Stimulated activated CD8-positive, alpha-beta memory T cell treated with anti-CD3 and anti-CD28 coated beads, Interleukin-12 subunit alpha, Interleukin-12 subunit beta, amount 100 ng/mL, for 24 hours (primary cell): Measurements from ENCODE around the gene SSH3.

Experiments used
- DNase-seq: peaks from one replicate; pipeline ENCODE4 v3.0.0-alpha.2; 2020; ENCODE audit errors: extremely low read depth

Gene SSH3

DNA sequence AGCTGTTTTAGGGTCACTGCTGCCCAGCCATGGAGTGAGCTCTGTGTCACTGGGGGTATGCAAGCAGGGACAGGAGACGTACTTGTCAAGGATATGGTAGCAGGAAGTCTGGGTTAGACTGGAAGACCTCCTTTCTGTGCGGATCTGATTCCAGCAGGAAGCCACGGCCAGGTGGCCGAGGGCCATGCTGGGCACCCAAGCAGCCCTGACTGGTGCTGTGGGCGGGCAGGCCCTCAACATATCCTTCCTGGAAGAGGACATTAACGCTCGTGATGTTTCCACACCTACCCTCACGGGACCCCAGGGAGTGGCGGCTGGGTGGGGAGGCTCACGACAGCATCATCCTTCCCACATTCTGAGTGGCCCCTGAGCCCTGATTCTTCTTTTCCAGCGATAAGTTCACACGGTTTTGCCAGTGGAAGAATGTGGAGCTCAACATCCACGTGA lies 23.0 kb upstream of the SSH3 start:
- no peak for DNase-seq

DNA sequence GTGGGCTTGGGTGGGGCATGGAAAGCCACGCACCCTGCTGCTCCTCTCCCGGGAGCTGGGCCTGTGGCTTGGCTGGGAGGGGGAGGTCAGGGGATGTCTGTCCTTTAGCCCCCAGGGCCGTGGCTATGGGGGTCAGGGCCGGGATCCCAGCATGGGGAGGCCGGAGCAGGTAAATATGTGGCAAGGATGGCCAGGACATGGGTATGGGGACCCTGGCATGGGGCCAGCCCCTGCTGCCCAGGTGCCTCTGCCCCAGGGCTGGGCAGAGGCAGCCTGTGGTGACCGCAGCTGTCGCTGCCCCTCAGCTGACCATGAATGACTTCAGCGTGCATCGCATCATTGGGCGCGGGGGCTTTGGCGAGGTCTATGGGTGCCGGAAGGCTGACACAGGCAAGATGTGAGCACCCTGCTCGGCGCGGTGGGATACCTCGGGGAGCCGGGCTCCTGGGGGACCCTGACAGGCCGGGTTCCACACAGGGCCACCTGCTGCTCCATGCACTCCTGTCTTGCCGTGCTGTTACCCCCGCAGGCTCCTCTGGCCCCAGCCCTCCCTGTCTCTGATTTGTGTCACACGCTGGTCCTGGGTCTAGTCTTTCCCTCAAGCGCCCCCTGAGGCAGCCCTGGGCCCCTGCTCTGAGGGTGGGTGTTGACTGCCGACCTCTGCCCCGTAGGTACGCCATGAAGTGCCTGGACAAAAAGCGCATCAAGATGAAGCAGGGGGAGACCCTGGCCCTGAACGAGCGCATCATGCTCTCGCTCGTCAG lies 22.4 kb upstream of the SSH3 start:
- no peak for DNase-seq

DNA sequence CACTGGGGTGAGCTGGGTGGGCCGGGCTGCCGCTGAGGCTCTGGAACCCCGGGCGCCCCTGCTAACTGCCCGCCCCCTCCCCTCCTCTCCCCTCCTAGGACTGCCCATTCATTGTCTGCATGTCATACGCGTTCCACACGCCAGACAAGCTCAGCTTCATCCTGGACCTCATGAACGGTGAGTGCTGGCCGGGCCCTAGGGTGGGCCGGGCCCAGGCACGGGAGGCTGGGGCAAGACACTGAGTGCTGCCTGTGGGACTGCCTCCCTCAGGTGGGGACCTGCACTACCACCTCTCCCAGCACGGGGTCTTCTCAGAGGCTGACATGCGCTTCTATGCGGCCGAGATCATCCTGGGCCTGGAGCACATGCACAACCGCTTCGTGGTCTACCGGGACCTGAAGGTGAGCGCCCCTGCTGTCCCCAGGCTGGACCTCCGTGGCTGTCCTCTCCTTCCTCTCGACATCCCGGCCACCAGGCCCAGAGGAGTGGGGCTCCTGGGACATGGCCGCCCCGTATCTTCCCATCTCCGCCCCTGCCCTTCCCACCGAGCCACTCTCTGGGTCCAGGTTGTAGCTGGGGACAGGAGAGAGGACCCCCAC lies 21.7 kb upstream of the SSH3 start:
- DNase-seq: no peak

DNA sequence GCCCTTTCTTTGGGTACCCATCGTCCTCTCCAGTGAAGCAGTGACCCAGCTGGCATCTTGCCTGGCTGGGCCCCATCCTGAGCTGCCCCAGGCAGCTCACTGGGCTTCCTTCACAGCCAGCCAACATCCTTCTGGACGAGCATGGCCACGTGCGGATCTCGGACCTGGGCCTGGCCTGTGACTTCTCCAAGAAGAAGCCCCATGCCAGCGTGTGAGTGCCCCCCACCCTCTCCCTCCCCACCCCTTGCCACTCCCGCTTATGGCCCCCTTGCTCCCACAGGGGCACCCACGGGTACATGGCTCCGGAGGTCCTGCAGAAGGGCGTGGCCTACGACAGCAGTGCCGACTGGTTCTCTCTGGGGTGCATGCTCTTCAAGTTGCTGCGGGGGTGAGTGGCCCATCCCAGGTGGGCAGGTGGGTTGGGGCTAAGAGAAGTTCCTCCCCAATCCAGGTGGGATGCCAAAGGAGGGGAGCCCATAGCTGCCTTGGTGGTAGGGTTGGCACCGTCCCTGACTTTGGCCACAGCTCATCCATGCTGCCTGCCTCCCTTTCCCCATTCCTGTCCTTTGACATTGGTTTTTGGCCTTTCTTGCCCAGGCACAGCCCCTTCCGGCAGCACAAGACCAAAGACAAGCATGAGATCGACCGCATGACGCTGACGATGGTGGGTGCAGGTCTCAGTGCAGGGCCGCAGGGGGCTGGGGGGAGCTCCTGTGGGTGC lies 21.0 kb upstream of the SSH3 start:
- DNase-seq: no peak

DNA sequence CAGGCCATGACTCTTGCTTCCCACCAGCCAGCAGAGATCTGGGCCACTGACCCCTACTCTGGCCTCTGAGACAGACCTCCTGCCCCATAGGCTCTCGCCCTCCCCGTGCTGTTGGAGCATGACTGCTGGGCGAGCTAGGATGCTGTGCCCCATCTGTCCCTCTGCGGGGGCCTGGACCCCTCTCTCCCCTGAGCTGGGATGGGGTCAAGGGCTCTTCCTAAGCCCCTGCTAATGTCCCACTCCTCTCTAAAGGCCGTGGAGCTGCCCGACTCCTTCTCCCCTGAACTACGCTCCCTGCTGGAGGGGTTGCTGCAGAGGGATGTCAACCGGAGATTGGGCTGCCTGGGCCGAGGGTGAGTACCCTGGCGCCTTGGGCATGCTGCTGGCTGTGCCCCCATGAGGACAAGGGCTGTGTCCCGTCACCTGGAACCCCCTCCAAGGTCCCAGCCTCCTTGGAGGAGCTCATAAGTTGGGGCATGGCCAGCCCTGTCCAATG lies 20.4 kb upstream of the SSH3 start:
- DNase-seq: no peak

DNA sequence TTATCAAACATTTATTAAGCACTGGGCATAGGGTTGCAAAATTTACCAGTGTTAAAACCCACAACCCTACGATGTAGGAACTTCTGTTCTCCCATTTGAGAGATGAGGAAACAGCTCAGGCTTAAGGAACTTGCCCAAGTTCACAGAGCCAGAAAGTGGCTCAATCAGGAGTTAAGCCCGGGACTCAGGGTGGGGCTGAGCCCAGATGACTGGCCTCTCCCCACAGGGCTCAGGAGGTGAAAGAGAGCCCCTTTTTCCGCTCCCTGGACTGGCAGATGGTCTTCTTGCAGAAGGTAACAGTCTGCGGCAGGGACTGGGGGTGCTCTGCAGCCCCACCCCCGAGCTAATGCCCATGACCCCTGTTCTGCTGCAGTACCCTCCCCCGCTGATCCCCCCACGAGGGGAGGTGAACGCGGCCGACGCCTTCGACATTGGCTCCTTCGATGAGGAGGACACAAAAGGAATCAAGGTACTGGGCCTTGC lies 19.8 kb upstream of the SSH3 start:
- DNase-seq: no peak

DNA sequence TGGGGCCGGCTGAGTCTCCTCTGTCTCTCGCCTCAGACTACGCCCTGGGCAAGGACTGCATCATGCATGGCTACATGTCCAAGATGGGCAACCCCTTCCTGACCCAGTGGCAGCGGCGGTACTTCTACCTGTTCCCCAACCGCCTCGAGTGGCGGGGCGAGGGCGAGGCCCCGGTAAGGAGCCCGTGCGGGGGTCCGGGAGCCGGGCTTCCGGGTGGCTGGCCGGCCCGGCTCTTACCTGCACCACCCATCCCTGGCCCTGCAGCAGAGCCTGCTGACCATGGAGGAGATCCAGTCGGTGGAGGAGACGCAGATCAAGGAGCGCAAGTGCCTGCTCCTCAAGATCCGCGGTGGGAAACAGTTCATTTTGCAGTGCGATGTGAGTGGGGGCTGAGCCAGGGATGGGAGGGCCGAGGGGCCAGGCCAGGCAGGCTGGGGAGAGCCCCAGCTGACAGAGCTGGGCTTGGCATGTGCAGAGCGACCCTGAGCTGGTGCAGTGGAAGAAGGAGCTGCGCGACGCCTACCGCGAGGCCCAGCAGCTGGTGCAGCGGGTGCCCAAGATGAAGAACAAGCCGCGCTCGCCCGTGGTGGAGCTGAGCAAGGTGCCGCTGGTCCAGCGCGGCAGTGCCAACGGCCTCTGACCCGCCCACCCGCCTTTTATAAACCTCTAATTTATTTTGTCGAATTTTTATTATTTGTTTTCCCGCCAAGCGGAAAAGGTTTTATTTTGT lies 18.4 kb upstream of the SSH3 start:
- DNase-seq: no peak

DNA sequence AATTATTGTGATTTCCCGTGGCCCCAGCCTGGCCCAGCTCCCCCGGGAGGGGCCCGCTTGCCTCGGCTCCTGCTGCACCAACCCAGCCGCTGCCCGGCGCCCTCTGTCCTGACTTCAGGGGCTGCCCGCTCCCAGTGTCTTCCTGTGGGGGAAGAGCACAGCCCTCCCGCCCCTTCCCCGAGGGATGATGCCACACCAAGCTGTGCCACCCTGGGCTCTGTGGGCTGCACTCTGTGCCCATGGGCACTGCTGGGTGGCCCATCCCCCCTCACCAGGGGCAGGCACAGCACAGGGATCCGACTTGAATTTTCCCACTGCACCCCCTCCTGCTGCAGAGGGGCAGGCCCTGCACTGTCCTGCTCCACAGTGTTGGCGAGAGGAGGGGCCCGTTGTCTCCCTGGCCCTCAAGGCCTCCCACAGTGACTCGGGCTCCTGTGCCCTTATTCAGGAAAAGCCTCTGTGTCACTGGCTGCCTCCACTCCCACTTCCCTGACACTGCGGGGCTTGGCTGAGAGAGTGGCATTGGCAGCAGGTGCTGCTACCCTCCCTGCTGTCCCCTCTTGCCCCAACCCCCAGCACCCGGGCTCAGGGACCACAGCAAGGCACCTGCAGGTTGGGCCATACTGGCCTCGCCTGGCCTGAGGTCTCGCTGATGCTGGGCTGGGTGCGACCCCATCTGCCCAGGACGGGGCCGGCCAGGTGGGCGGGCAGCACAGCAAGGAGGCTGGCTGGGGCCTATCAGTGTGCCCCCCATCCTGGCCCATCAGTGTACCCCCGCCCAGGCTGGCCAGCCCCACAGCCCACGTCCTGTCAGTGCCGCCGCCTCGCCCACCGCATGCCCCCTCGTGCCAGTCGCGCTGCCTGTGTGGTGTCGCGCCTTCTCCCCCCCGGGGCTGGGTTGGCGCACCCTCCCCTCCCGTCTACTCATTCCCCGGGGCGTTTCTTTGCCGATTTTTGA lies 17.5 kb upstream of the SSH3 start:
- DNase-seq: no peak

DNA sequence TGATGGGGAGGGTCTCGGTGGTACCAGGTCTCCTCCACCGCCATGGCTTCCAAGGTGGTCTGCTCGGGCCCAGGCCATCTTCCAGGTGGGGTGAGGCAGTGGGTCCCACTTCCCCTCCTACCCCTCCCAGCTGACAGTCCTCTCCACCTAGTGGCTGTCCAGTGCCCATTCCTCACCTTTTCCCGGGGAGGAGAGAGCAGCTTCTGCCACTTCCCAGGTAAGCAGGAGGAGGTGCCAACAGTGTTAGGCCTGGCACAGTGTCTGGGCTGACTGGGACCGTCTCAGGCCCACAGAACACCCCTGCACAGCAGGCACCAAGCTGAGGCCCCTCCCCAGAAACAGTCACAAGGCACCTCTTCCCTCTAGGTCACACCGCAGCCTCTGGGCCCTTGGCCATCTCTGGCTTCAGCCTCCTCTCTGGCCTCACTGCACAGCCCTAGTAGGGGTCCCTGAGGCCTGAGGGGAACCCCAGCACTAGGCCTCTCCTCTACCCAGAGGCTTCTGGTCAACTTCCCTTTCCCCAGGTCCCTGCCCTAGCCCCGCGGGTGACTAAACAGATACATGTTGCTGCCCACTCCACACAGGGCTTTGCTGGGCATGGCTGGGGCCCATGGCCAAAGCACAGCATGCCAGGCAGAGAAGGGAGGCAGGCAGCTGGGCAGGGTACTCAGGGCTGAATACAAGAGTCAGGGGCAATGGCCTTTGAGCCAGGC lies 16.6 kb upstream of the SSH3 start:
- no peak for DNase-seq

DNA sequence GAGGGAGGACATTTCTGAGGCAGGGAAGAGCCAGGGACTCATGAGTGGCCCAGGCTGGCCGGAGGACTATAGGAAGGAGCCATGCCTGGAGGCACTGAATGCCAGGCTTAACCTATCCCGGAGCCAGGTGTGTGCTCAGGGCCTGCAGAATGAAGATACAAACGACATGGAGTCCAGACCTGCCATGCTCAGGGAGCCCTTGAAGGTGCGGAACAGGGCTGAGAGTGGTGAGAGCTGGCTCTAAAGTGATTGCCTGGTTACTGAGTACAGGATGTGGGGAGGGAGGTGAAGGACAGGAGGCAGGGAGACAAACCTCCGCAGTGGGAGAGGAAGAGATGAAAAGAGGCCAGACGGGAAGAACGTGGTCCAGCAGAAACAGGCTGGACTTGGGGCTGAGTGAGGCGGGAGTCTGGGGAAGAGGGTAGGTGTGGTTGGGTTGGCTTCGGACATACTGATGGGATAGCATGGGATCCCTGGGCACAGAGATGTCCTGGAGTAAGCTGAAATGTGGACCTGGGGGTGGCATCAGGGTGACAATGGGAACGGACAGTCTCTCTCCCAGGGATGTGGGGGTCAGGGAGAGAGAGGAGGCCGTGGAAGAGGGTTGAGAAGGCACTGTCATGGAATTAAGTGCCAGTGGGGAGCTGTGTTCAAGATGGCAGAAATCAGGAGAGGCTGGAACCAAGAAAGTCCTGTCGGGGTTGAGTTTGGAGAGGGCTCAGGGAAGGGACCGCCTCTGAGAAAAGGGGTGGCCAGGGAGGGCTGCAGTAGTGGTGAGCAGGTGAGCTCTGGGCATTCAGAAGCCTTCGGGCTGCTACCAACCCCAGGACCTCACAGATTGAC lies 15.8 kb upstream of the SSH3 start:
- DNase-seq: no peak

DNA sequence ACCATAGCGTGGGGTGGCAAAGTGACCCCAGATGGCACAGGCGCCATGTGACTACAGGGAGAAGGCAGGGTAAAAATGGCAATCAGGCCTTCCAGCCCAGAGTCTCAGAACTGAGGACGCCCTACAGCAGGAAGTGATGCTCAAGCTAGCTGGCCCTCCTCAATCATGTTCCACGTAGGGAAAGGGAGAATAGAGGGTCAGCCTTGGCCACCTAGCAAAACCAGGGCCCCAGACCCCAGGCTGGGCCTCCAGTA lies 15.2 kb upstream of the SSH3 start:
- DNase-seq: no peak

DNA sequence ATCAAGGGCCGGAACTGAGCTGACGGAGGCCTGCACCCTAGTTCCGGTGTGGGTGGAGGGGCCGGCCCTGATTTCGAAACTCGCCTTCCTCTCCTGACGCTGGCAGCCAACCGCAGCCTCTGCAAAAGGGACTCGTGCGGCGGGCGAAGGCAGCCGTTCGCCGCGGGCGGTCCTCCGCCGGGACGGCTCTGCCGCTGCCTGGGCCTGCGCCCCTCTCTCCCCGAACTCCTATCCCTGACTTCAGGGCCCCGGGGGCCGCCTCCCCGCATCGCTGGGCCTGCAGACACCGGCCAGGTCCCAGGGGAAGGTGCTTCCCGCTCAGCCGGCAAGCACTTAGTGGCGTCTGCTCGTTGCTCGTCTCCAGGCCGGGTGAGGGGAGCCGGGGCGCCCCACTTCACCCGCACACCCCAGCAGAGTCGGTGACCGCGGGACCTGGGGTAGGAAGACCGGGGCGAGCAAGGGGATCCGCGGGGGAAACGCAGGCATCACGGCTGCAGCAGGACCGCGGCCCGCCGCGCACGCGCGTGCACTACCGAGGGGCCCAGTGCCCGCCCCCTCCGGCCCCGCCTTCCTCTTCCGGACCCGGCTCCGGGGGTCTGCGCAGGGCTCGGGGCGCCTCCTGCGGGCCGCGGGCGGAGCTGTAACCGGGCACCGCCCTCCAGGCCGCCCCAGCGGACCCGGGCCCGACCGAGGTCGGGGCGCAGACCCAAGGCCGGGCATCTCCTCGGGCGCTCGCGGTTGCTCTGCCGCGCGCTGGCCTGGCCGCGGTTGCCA lies 14.7 kb upstream of the SSH3 start:
- DNase-seq: peak; percentile 78

DNA sequence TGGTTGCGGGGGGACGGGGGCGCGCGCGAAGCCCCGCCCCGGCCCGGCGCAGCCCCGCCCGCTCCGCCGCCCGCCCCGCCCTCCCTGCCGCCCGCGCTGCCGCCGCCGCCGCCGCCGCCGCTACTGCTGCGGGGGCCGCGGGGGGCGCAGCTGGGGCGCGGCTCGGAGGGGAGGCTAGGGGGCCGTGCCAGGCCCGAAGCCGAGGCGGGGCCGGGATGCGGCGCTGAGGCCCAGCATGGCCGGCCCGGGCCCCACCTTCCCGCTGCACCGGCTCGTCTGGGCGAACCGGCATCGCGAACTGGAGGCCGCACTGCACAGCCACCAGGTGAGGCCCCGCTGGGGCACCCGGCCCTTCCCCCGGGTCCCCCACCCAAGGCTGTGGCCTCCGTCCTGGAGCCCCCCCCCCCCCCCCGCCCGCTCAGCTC lies 14.1 kb upstream of the SSH3 start, which contains the start of gene ANKRD13D:
Gene ANKRD13D, plus strand, starts transcription at position 78 of the 425 bp plus-strand sequence. Its CDS starts 158 bp downstream, at position 236.
- DNase-seq: no peak

DNA sequence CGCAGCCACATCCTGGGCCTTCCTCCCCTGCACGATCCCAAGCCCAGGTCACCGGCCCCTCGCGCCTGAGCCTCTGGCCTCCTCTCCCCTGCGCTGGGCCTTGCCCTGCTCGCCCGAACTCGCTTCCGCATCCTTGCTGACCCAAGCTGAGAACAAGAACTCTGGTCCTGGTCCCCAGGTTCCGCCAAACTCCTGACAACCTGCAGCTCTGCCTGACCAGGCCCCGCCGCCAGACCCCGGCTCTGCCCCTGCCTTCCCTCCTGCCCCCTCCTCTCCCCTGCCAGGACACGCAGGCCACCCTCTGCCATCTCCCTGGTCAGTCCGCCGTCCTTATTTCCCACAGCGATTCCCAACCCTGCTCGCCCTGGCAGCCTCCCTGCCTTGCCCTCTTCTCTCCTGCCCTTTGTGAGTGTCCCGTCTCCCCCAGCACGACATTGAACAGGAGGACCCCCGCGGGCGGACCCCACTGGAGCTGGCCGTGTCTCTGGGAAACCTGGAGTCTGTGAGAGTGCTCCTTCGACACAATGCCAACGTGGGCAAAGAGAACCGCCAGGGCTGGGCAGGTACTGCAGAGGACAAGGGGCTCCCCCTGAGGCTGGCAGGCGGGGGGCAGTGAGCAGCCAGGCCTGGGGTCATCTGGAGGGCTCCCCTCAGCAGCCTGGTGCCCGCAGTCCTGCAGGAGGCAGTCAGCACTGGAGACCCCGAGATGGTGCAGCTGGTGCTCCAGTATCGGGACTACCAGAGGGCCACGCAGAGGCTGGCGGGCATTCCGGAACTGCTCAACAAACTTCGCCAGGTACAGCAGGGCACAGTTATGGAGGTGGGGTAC lies 13.5 kb upstream of the SSH3 start:
- no peak for DNase-seq

DNA sequence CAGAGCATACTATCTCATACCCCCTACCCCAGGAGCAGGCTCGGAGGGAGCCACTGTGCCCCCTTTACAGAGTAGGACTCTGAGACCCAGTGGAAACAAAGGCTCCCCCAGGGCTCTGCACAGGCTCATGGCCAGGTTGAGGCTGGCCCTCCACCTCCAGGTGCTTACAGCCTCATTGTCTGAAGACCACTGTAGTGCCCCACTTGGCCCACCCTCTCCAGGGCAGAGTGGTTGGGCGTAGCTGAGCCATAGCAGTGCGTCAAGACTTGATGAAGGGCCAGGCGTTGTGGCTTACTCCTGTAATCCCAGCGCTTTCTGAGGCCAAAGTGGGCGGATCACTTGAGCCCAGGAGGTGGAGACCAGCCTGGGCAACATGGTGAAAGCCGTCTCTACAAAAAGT lies 12.5 kb upstream of the SSH3 start:
- DNase-seq: no peak

DNA sequence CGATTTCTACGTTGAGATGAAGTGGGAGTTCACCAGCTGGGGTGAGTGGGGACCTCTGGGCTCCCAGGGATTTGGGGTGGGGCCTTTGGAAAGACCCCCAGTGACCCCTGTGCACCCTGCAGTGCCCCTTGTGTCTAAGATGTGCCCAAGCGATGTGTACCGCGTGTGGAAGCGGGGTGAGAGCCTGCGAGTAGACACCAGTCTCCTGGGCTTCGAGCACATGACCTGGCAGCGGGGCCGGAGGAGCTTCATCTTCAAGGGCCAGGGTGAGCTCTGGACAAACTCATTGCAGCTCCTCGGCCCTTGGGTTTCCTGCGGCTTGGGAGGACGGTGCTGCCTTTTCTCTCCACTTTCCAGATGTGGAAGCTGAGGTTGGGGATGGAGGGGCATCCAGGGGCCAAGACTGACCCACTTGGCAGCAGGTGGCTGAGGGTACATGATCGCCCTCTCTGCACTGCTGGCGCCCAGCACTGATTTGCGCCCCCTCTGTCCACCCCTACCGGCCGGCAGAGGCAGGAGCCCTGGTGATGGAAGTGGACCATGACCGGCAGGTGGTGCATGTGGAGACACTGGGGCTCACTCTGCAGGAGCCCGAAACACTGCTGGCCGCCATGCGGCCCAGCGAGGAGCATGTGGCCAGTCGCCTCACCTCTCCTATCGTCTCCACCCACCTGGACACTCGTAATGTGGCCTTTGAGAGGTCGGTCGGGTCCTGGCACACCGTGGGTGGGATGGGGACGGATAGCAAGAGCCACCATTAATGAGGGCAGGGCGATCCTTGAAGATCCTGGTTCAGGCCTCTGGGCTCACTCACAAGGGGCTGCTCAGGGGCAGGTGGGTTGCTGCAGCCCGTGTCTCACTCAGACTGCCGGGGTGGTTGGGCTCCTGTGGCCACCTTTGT lies 11.6 kb upstream of the SSH3 start:
- DNase-seq: no peak

DNA sequence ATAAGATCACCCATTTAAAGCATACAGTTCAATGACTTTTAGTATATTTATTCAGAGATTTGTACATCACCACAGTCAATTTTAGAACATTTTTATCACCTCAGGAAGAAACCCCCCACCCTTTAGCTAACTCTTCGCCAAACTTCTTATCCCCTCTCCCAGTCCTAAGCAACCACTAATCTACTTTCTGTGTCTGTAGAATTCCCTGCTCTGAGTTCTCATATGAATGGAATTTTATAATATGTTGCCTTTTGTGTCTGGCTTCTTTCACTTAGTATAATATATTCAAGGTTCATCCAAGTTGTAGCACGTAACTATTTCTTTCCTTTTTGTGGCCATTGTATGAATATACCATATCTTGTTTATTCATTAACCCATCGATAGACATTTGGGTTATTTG lies 10.7 kb upstream of the SSH3 start:
- DNase-seq: no peak
